ENCODE measurements around the gene FGR. TPM values are rescaled to one million over a fixed set of nuclear protein-coding genes. Genes with fewer than 3 reads are reported as not detected.
A peak's percentile ranks its signal among the peaks of the same experiment; 100 is the strongest.

Gene FGR
- total RNA-seq, 1 donor from 2014 or later = not detected

- Histone ChIP-seq H2AFZ (ENCODE audit: low read depth, low read length) (no peak overlapping the region), H3K27me3 (ENCODE audit: insufficient read depth, low read length) (no peaks in the 10 kb centered on the region), H3K79me2 (ENCODE audit: insufficient read depth, low read length) (no peaks in the 10 kb centered on the region), H3K4me1 (ENCODE audit: insufficient read depth, low read length) (peaks cover 6% of the 10 kb centered on the region), H3K36me3 (ENCODE audit: insufficient read depth, low read length) (no peaks in the 10 kb centered on the region), H3K27ac (ENCODE audit: low read depth, low read length) (no peak overlapping the region), H3K4me2 (ENCODE audit: low read length) (no peak overlapping the region), H3K9ac (ENCODE audit: low read length) (no peak overlapping the region), H4K20me1 (ENCODE audit: insufficient read depth, low read length) (no peaks in the 10 kb centered on the region), H3K4me3 (ENCODE audit: insufficient read depth, low read depth, low read length) (no peak overlapping the region), H3K9me3 (ENCODE audit: insufficient read depth, low read depth, low read length) (no peaks in the 10 kb centered on the region)
- no peak for FAIRE-seq
- peaks cover 4% of the 10 kb centered on the region for H3K9me3 Mint-ChIP-seq (ENCODE audit: unreplicated experiment)
- no peak overlapping the region for H3K4me3 Mint-ChIP-seq (ENCODE audit: unreplicated experiment)
- peaks cover 2% of the 10 kb centered on the region for H3K36me3 Mint-ChIP-seq (ENCODE audit: low read depth, unreplicated experiment)
- no peak overlapping the region for H3K27ac Mint-ChIP-seq (ENCODE audit: unreplicated experiment)
- H3K27me3 Mint-ChIP-seq (ENCODE audit: low read depth, unreplicated experiment) = peaks cover 53% of the 10 kb centered on the region
- DNase-seq (ENCODE audit: low read depth) = no peak
- peaks cover 1% of the 10 kb centered on the region for H3K4me1 Mint-ChIP-seq (ENCODE audit: low read depth, unreplicated experiment)
- no peak for TF ChIP-seq EZH2 (IDR thresholded peaks at IDR 0.05; ENCODE audit: insufficient read depth, low read length)
- no peak for TF ChIP-seq CTCF (IDR thresholded peaks at IDR 0.05; ENCODE audit: insufficient read depth, low read depth, low read length)
Measured at GRCh38 chr1:27617420-27617819, 17.6 kb downstream of the FGR start.

GRCh38 chr1:27616441-27616840 is 18.5 kb downstream of the FGR start:
- Histone ChIP-seq H3K4me1 (ENCODE audit: insufficient read depth, low read length) (peaks cover 2% of the 10 kb centered on the region), H3K36me3 (ENCODE audit: insufficient read depth, low read length) (no peaks in the 10 kb centered on the region), H3K9me3 (ENCODE audit: insufficient read depth, low read depth, low read length) (no peaks in the 10 kb centered on the region), H3K4me2 (ENCODE audit: low read length) (no peak overlapping the region), H3K9ac (ENCODE audit: low read length) (no peak overlapping the region), H3K27ac (ENCODE audit: low read depth, low read length) (no peak overlapping the region), H2AFZ (ENCODE audit: low read depth, low read length) (no peak overlapping the region), H3K79me2 (ENCODE audit: insufficient read depth, low read length) (no peaks in the 10 kb centered on the region), H3K4me3 (ENCODE audit: insufficient read depth, low read depth, low read length) (no peak overlapping the region), H4K20me1 (ENCODE audit: insufficient read depth, low read length) (no peaks in the 10 kb centered on the region), H3K27me3 (ENCODE audit: insufficient read depth, low read length) (peaks cover 4% of the 10 kb centered on the region)
- H3K27ac Mint-ChIP-seq (ENCODE audit: unreplicated experiment) = no peak overlapping the region
- peaks cover 4% of the 10 kb centered on the region for H3K9me3 Mint-ChIP-seq (ENCODE audit: unreplicated experiment)
- peaks cover 2% of the 10 kb centered on the region for H3K36me3 Mint-ChIP-seq (ENCODE audit: low read depth, unreplicated experiment)
- H3K27me3 Mint-ChIP-seq (ENCODE audit: low read depth, unreplicated experiment) = peaks cover 62% of the 10 kb centered on the region
- DNase-seq (ENCODE audit: low read depth) (no peak), FAIRE-seq (no peak)
- peaks cover 1% of the 10 kb centered on the region for H3K4me1 Mint-ChIP-seq (ENCODE audit: low read depth, unreplicated experiment)
- no peak for TF ChIP-seq EZH2 (IDR thresholded peaks at IDR 0.05; ENCODE audit: insufficient read depth, low read length)
- no peak for TF ChIP-seq CTCF (IDR thresholded peaks at IDR 0.05; ENCODE audit: insufficient read depth, low read depth, low read length)
- no peak overlapping the region for H3K4me3 Mint-ChIP-seq (ENCODE audit: unreplicated experiment)

- Histone ChIP-seq H3K4me3 (ENCODE audit: insufficient read depth, low read depth, low read length) (no peak overlapping the region), H3K79me2 (ENCODE audit: insufficient read depth, low read length) (no peaks in the 10 kb centered on the region), H2AFZ (ENCODE audit: low read depth, low read length) (peak overlapping the region; percentile 51), H3K27ac (ENCODE audit: low read depth, low read length) (no peak overlapping the region), H3K4me1 (ENCODE audit: insufficient read depth, low read length) (no peaks in the 10 kb centered on the region), H4K20me1 (ENCODE audit: insufficient read depth, low read length) (no peaks in the 10 kb centered on the region), H3K27me3 (ENCODE audit: insufficient read depth, low read length) (peaks cover 11% of the 10 kb centered on the region), H3K36me3 (ENCODE audit: insufficient read depth, low read length) (no peaks in the 10 kb centered on the region), H3K9ac (ENCODE audit: low read length) (no peak overlapping the region), H3K9me3 (ENCODE audit: insufficient read depth, low read depth, low read length) (no peaks in the 10 kb centered on the region), H3K4me2 (ENCODE audit: low read length) (peak overlapping the region; percentile 53)
- Mint-ChIP-seq H3K27ac (ENCODE audit: unreplicated experiment) (no peak overlapping the region), H3K4me1 (ENCODE audit: low read depth, unreplicated experiment) (peaks cover 1% of the 10 kb centered on the region), H3K36me3 (ENCODE audit: low read depth, unreplicated experiment) (peaks cover 2% of the 10 kb centered on the region), H3K9me3 (ENCODE audit: unreplicated experiment) (peaks cover 4% of the 10 kb centered on the region), H3K4me3 (ENCODE audit: unreplicated experiment) (no peak overlapping the region), H3K27me3 (ENCODE audit: low read depth, unreplicated experiment) (peaks cover 65% of the 10 kb centered on the region)
- TF ChIP-seq EZH2 (IDR thresholded peaks at IDR 0.05; ENCODE audit: insufficient read depth, low read length) (no peak), CTCF (IDR thresholded peaks at IDR 0.05; ENCODE audit: insufficient read depth, low read depth, low read length) (no peak)
- FAIRE-seq = no peak
- no peak for DNase-seq (ENCODE audit: low read depth)
Measured at GRCh38 chr1:27615346-27616192, 19.4 kb downstream of the FGR start.

All from astrocyte (in vitro differentiated cells and primary cell).